HCT116 (cell line): ENCODE data around the gene HOXD1. TPM values are rescaled to one million over a fixed set of nuclear protein-coding genes. Genes with fewer than 3 reads are reported as not detected.

ENCODE experiments used
- ATAC-seq: fragments of 200-7000 bp; cut with Tn5 transposase; 2 replicates; pipeline ENCODE4 v1.9.1; 2020; ENCODE audit warnings: mild to moderate bottlenecking, moderate library complexity
- BruUV-seq: library from RNA; stranded (reverse); fragments of 400-500 nt; replicated peaks from 2 replicates; lab custom pipeline; 2021; lab: Mats Ljungman, UMichigan
- CTCF ChIA-PET: fragments of 300-600 bp; sonication (Branson Sonifier 250); formaldehyde crosslinking; loops from one replicate; lab custom pipeline; 2021; ENCODE audit warnings: antibody characterized with exemption; lab: Charles Lee
- POLR2A ChIA-PET: fragments of 300-600, 350-600 bp; sonication (Branson Sonifier 250); formaldehyde crosslinking; loops from one replicate; lab custom pipeline; 2021; ENCODE audit warnings: antibody characterized with exemption; lab: Charles Lee
- RAD21 ChIA-PET, 2 experiments: fragments of 300-600 bp; sonication (Branson Sonifier 250); formaldehyde crosslinking; loops; one replicate each; lab custom pipeline; 2023; ENCODE audit warnings: low total read pairs in 2 of 2; ENCODE audit not compliant: uncharacterized antibody in 2 of 2, unreplicated experiment in 2 of 2, low non-redundant PET in 1 of 2; lab: Charles Lee
- DNase-seq: peaks from one replicate; pipeline ENCODE4 v3.0.0-alpha.2; 2010; ENCODE audit warnings: low read depth, low spot score
- H2AFZ ChIP-seq: fragments of 200-600 bp; shearing (Covaris generic), sonication (generic); 2 replicates; pipeline ENCODE4 v1.6.1; 2017; ENCODE audit warnings: low read depth, mixed run types, mixed read lengths, antibody characterized with exemption, low read length; ENCODE audit not compliant: poor library complexity, severe bottlenecking
- H3K27ac ChIP-seq: 2 replicates; pipeline ENCODE4 v1.5.1; 2012; ENCODE audit warnings: low read depth, low read length
- H3K27me3 ChIP-seq: fragments of 200-600 bp; sonication (generic); 2 replicates; pipeline ENCODE4 v1.6.1; 2016; ENCODE audit warnings: mixed run types, low read length, mixed read lengths; ENCODE audit not compliant: insufficient read depth
- H3K36me3 ChIP-seq, 2 experiments: fragments of 200-500 bp in 1 of 2; fragments of 200-600 bp in 1 of 2; sonication (Bioruptor generic) in 1 of 2; sonication (generic) in 1 of 2; 2 replicates each; pipeline versions ENCODE4 v1.5.1 to v1.6.1; 2014 to 2016; ENCODE audit warnings: low read length in 2 of 2, inconsistent platforms in 1 of 2, mixed read lengths in 1 of 2, mixed run types in 1 of 2; ENCODE audit not compliant: insufficient read depth in 2 of 2, control insufficient read depth in 1 of 2
- H3K4me1 ChIP-seq, 2 experiments: fragments of 200-600 bp in 1 of 2; sonication (generic) in 1 of 2; 2 replicates each; pipeline versions ENCODE4 v1.5.1 to v1.6.1; 2012 to 2017; ENCODE audit warnings: low read length in 2 of 2, inconsistent platforms in 1 of 2, mild to moderate bottlenecking in 1 of 2, mixed read lengths in 1 of 2, mixed run types in 1 of 2, moderate library complexity in 1 of 2; ENCODE audit not compliant: insufficient read depth in 2 of 2, control insufficient read depth in 1 of 2
- H3K4me2 ChIP-seq: fragments of 200-600 bp; sonication (generic); 2 replicates; pipeline ENCODE4 v1.6.1; 2017; ENCODE audit warnings: mixed run types, low read length, mixed read lengths
- H3K4me3 ChIP-seq, 2 experiments: fragments of 200-600 bp in 1 of 2; sonication (generic) in 1 of 2; replicated peaks in 1 of 2; 2 replicates each; pipeline ENCODE4 v1.5.1; 2011 to 2016; ENCODE audit warnings: low read length in 2 of 2, control low read depth in 1 of 2, low read depth in 1 of 2, mild to moderate bottlenecking in 1 of 2, mixed read lengths in 1 of 2, mixed run types in 1 of 2
- H3K79me2 ChIP-seq: fragments of 200-600 bp; sonication (generic); 2 replicates; pipeline ENCODE4 v1.6.1; 2017; ENCODE audit warnings: mild to moderate bottlenecking, mixed run types, low read length, moderate library complexity, mixed read lengths; ENCODE audit not compliant: insufficient read depth
- H3K9ac ChIP-seq: fragments of 200-600 bp; sonication (generic); 2 replicates; pipeline ENCODE4 v1.6.1; 2016; ENCODE audit warnings: low read length, mixed read lengths
- H3K9me2 ChIP-seq: fragments of 200-600 bp; sonication (generic), shearing (Covaris generic); 2 replicates; pipeline ENCODE4 v1.6.1; 2017; ENCODE audit warnings: mixed run types, mild to moderate bottlenecking, moderate library complexity; ENCODE audit not compliant: insufficient read depth
- H3K9me3 ChIP-seq, 2 experiments: fragments of 200-500 bp in 1 of 2; fragments of 200-600 bp in 1 of 2; sonication (Bioruptor generic) in 1 of 2; sonication (generic) in 1 of 2; 2 replicates each; pipeline ENCODE4 v1.6.1; 2014 to 2017; ENCODE audit warnings: low read length in 2 of 2, mixed read lengths in 2 of 2, inconsistent platforms in 1 of 2, low read depth in 1 of 2, mild to moderate bottlenecking in 1 of 2, mixed run types in 1 of 2, moderate library complexity in 1 of 2; ENCODE audit not compliant: control insufficient read depth in 1 of 2, insufficient read depth in 1 of 2
- H4K20me1 ChIP-seq: fragments of 200-600 bp; sonication (generic), shearing (Covaris generic); 2 replicates; pipeline ENCODE4 v1.6.1; 2017; ENCODE audit warnings: mixed run types, mild to moderate bottlenecking, moderate library complexity; ENCODE audit not compliant: insufficient read depth
- EZH2 ChIP-seq: fragments of 200-600 bp; sonication (generic); IDR thresholded peaks from 2 replicates; pipeline ENCODE4 v1.6.1; 2017; ENCODE audit warnings: antibody characterized with exemption, mixed run types
- EZH2phosphoT487 ChIP-seq: fragments of 200-600 bp; IDR thresholded peaks from 2 replicates; pipeline ENCODE4 v1.6.1; 2018; ENCODE audit warnings: antibody characterized with exemption, borderline replicate concordance
- POLR2A ChIP-seq: IDR thresholded peaks from 2 replicates; pipeline ENCODE4 v1.7.0; 2011; ENCODE audit warnings: borderline replicate concordance; ENCODE audit not compliant: insufficient read depth, insufficient read length; ENCODE audit errors: extremely low read depth
- RAD21 ChIP-seq: IDR thresholded peaks from 2 replicates; pipeline ENCODE4 v1.6.1; 2012; ENCODE audit warnings: low read depth, mild to moderate bottlenecking
- SIN3A ChIP-seq: IDR thresholded peaks from 2 replicates; pipeline ENCODE4 v1.6.1; 2012; ENCODE audit warnings: low read depth
- ZFX ChIP-seq: fragments of 450-650 bp; IDR thresholded peaks from 2 replicates; pipeline ENCODE4 v1.6.1; 2017
- ZNF274 ChIP-seq: fragments of 200-500 bp; sonication (Bioruptor generic); IDR thresholded peaks from 2 replicates; pipeline ENCODE4 v1.6.1; 2014; ENCODE audit warnings: mild to moderate bottlenecking, low read depth, low read length, inconsistent platforms
- intact Hi-C: fragments of 100-400 bp; cut with micrococcal nuclease; formaldehyde crosslinking; loops from 2 replicates; pipeline ENCODE4 v1.10.0; 2022
- total RNA-seq: library from RNA; stranded (reverse); gene quantifications from one replicate; pipeline ENCODE4 v1.2.1, GENCODE V29; 2021; ENCODE audit not compliant: unreplicated experiment
- TF ChIP-seq, protein P1 (sequence below), 3 experiments: fragments of 200-600 bp in 1 of 3; sonication (generic) in 1 of 3; IDR thresholded peaks in 2 of 3; conservative IDR thresholded peaks in 1 of 3; 2 replicates each; pipeline ENCODE4 v1.5.1; 2012 to 2017; ENCODE audit warnings: low read depth in 2 of 3, low read length in 2 of 3, antibody characterized with exemption in 1 of 3, borderline replicate concordance in 1 of 3, control low read depth in 1 of 3, mild to moderate bottlenecking in 1 of 3, mixed read lengths in 1 of 3, mixed run types in 1 of 3, moderate library complexity in 1 of 3; ENCODE audit not compliant: insufficient read depth in 1 of 3
- TF ChIP-seq, protein P2 (sequence below): IDR thresholded peaks from 2 replicates; pipeline ENCODE4 v1.6.1; 2011; ENCODE audit warnings: mild to moderate bottlenecking, low read length, moderate library complexity; ENCODE audit not compliant: insufficient replicate concordance; ENCODE audit errors: extremely low read depth
- TF ChIP-seq, protein P3 (sequence below): IDR thresholded peaks from 2 replicates; pipeline ENCODE4 v1.6.1; 2012

Gene HOXD1
- total RNA-seq, 1 experiment from 2014 or later = not detected

DNA sequence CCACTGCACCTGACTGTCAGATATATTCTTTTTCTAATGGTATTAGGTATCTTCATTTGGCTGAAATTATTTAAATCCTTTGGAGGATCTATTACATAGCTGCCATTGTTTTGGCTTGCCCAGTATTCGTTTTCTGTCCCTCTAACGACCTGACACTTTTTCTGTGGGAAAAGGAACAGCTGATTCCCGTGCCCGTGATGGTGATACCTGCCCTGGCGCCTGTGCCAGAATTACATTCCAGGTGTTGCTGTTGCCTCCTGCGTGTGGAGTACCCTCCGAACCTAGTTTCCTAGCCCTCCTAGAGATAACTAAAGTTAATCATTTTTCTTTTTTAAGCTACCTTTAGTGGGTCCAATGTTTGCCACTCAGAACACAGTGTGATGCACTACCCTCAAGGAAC is 14.0 kb downstream of the HOXD1 start:
- CTCF ChIA-PET = no interaction called here
- Histone ChIP-seq H3K9me3 (no peaks in the 10 kb centered on the region), H3K4me2 (no peak overlapping the region), H4K20me1 (no peaks in the 10 kb centered on the region)
- DNase-seq = no peak
- no TSS peak for BruUV-seq
- TF ChIP-seq ZFX = no peak
- TF ChIP-seq ZNF274 = no peak
- no peak for TF ChIP-seq EZH2phosphoT487
- TF ChIP-seq, protein P1, sequence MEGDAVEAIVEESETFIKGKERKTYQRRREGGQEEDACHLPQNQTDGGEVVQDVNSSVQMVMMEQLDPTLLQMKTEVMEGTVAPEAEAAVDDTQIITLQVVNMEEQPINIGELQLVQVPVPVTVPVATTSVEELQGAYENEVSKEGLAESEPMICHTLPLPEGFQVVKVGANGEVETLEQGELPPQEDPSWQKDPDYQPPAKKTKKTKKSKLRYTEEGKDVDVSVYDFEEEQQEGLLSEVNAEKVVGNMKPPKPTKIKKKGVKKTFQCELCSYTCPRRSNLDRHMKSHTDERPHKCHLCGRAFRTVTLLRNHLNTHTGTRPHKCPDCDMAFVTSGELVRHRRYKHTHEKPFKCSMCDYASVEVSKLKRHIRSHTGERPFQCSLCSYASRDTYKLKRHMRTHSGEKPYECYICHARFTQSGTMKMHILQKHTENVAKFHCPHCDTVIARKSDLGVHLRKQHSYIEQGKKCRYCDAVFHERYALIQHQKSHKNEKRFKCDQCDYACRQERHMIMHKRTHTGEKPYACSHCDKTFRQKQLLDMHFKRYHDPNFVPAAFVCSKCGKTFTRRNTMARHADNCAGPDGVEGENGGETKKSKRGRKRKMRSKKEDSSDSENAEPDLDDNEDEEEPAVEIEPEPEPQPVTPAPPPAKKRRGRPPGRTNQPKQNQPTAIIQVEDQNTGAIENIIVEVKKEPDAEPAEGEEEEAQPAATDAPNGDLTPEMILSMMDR (IDR thresholded peaks at IDR 0.05 in 2 of 3, conservative IDR thresholded peaks at IDR 0.05 in 1 of 3; ENCODE audit: borderline replicate concordance in 1 of 3, insufficient read depth in 1 of 3, low read depth in 2 of 3, low read length in 2 of 3) = no peak
- no peak for TF ChIP-seq EZH2
- no peak for TF ChIP-seq RAD21
- TF ChIP-seq, protein P2, sequence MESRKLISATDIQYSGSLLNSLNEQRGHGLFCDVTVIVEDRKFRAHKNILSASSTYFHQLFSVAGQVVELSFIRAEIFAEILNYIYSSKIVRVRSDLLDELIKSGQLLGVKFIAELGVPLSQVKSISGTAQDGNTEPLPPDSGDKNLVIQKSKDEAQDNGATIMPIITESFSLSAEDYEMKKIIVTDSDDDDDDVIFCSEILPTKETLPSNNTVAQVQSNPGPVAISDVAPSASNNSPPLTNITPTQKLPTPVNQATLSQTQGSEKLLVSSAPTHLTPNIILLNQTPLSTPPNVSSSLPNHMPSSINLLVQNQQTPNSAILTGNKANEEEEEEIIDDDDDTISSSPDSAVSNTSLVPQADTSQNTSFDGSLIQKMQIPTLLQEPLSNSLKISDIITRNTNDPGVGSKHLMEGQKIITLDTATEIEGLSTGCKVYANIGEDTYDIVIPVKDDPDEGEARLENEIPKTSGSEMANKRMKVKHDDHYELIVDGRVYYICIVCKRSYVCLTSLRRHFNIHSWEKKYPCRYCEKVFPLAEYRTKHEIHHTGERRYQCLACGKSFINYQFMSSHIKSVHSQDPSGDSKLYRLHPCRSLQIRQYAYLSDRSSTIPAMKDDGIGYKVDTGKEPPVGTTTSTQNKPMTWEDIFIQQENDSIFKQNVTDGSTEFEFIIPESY = no peak
- TF ChIP-seq, protein P3, sequence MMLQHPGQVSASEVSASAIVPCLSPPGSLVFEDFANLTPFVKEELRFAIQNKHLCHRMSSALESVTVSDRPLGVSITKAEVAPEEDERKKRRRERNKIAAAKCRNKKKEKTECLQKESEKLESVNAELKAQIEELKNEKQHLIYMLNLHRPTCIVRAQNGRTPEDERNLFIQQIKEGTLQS = no peak
- no peak for TF ChIP-seq POLR2A
- no peak for TF ChIP-seq SIN3A
- TF ChIP-seq, all 23 proteins: peak for 0
- ATAC-seq = no peak
- Histone ChIP-seq H3K36me3 (no peaks in the 10 kb centered on the region), H3K27me3 (0 out of 2 replicates have a peak, but pooled peaks cover 4% of the 10 kb centered on the region), H3K79me2 (no peaks in the 10 kb centered on the region), H3K4me1 (no peaks in the 10 kb centered on the region), H3K9me2 (no peaks in the 10 kb centered on the region), H3K9ac (no peak overlapping the region), H3K4me3 (no peak overlapping the region), H3K27ac (no peak overlapping the region), H2AFZ (no peak overlapping the region)
- ChIA-PET POLR2A (no interaction called here), RAD21 (no interaction called here)
- intact Hi-C loops = no loop called here
